PC-9 (cell line): Measurements from ENCODE around the gene RBM19.

Experiments used
- CTCF ChIP-seq: fragments of 200-600 bp; sonication (generic); conservative IDR thresholded peaks from 2 replicates; pipeline ENCODE4 v1.6.1; 2017; ENCODE audit warnings: mixed run types, antibody characterized with exemption, mild to moderate bottlenecking, moderate library complexity
- EZH2 ChIP-seq: fragments of 200-600 bp; sonication (generic); IDR thresholded peaks from 2 replicates; pipeline ENCODE4 v1.8.0; 2017; ENCODE audit warnings: antibody characterized with exemption, low read depth

- no peak for TF ChIP-seq EZH2
- no peak for TF ChIP-seq CTCF
These were observed 17.8 kb downstream of the RBM19 start for GRCh38 chr12:113948151-113948914.
